ENCODE data around the gene NAB1.
"Not testable (repeated sequence)": the region's sequence is repeated elsewhere in the genome, so short reads cannot be mapped to it uniquely, and the experiment has no call there.

NAB1 gene, protein sequence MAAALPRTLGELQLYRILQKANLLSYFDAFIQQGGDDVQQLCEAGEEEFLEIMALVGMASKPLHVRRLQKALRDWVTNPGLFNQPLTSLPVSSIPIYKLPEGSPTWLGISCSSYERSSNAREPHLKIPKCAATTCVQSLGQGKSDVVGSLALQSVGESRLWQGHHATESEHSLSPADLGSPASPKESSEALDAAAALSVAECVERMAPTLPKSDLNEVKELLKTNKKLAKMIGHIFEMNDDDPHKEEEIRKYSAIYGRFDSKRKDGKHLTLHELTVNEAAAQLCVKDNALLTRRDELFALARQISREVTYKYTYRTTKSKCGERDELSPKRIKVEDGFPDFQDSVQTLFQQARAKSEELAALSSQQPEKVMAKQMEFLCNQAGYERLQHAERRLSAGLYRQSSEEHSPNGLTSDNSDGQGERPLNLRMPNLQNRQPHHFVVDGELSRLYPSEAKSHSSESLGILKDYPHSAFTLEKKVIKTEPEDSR

DNA sequence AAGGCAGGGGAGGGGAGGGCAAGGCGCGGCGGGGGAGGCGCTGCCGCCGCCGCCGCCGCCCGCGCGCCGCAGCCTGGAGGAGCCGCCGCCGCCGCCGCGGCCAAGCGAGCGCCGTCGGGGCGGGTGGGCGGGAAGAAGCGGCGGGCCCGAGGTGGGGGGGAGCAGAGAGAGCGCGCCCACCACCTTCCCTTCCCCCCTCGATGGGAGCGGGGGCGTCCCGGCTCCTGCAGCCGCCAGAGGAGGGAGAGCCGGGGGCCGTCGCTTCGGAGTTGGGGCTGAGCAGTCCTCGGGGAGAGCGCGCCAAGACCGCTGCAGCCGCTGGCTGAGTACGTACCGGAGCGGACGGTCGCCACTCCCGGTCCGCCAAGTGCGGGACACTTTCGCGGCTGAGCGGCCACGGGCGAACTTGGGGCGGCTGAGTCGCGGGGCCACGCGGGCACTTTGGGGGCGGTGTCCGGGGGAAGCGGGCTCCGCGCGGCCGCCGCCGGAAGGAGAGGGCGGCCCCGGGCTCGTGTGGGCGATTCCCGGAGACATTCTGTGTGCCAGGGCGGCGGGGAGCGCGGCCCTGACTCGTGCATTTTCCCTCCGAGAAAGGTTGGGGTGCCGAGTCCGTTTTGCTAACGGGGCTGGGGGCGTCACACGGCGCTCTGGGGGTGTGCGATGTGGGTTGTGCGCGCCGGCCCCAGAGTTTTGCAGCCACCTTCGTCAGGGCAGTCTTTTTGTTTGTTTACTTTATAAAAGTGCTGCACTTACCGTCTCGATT is at the start of gene NAB1:
NAB1 (plus strand) TSS at position 49 of the 763 bp plus-strand sequence. CDS start 10,094 bp downstream, outside the sequence.
- peak; percentile 25 for DNase-seq (ENCODE audit: low read depth, low spot score)

DNA sequence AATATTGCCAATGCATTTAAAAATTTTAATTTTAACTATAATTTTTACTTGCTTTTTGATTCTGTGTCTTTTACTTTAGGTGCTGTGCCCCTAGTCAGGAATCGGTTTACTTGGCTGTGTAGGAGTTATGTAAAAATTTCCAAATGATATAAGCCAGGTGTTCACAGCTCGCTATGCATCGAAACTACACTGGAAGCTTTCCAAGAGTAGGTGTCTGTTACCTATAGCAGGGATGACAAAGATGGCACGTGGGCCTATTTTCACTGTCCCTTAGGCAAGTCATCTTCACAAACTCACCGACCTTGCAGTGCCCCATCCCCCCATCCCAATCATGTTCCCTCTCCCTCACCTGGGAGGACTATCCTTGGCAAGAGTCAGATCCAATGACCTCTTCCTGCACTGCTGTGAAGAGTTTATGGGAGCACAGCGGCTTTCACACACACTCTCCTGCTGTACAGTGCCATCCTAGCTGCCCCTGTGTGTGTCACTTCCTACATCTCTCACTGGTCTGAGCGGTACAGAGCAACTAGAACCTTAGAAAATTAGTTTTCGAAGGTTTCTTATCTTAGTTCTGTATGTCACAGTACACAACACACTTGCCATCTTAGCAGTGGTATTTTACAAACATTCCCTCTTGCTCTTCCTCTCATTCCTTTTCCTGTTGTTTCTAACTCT is 49.2 kb upstream of the NAB1 start:
- DNase-seq (ENCODE audit: low read depth, low spot score) = no peak

- DNase-seq (ENCODE audit: low read depth, low spot score) = no peak
These were observed 48.4 kb upstream of the NAB1 start for GRCh38 chr2:190600293-190601103.

DNA sequence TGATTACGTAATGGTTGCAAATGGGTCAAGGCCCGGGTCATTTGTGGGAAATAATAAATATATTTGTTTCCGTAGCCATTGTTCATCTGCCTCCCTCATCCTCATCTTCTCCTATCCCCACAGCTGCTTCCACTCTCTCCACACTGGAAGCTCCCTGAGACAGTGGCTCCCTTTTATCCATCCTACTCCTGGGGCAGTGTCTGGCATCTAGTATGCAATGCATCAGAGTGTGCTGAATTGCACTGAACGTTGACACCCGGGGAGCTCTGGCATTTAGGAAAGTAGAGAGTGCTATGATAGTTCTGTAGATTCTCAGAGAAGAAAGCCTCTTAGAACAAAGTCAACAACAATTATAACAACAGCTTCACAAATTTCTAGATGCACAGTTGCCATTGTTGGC is 45.5 kb upstream of the NAB1 start:
- no peak for DNase-seq (ENCODE audit: low read depth, low spot score)

GRCh38 chr2:190607014-190607597 is 41.8 kb upstream of the NAB1 start:
- no peak for DNase-seq (ENCODE audit: low read depth, low spot score)

- DNase-seq (ENCODE audit: low read depth, low spot score) = no peak
These were observed 41.1 kb upstream of the NAB1 start for GRCh38 chr2:190607657-190608357.

DNA sequence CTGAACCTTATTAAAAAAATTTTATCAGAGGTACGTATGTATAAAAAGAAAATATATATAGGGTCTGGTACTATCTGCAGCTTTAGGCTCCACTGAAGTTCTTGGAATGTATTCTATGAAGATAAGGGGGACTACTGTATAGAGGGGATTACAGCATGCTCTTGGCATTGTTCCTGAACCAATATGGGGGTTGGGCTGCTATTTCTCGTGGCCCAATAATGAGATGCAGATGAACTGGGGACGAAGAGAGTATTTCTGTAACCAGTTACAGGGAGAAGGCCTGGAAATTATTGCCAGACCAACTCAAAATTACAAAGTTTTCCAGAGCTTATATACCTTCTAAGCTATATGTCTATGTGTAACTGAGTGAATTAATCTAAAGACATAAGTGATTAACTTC is 40.0 kb upstream of the NAB1 start:
- DNase-seq (ENCODE audit: low read depth, low spot score) = not testable (repeated sequence)

DNA sequence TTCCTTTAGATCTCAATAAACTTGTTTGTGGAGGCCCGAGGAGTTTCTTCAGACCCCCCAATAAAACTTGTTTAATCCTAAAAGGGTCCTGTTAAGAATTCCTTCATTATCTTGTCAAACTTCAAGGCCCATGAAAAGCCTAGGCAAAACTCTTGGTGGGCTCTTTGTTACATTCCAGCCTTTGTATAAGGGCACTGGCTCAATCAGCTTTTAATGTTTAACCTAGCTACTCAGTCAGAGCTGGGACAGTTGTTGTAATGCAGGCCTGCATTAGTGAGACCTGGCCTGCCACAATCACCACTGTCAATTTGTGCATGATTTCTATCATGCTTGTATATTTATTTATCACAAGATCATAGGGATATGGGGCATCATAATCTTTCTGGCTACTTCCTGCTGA is 39.5 kb upstream of the NAB1 start:
- not testable (repeated sequence) for DNase-seq (ENCODE audit: low read depth, low spot score)

DNA sequence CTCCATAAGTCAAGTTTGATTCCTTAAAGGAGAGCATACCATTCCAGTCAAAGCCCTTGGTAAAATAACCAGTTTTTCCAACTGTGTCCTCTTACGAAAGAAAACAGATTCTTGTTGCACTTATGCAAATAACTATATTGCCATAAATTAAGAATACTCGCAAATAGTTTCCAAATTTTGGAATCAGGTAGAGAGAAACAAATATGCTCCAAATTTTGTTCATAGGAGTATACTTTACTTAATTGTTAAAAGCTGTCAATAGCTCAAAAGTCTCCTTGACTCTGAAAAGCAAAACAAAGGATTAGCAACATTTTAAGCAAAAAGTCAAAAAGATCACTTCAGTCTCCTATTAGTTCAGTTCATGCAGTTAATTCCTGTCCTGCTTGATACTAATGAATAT is 38.4 kb upstream of the NAB1 start:
- not testable (repeated sequence) for DNase-seq (ENCODE audit: low read depth, low spot score)

- no peak for DNase-seq (ENCODE audit: low read depth, low spot score)
These were observed 33.2 kb upstream of the NAB1 start for GRCh38 chr2:190615555-190616200.

DNA sequence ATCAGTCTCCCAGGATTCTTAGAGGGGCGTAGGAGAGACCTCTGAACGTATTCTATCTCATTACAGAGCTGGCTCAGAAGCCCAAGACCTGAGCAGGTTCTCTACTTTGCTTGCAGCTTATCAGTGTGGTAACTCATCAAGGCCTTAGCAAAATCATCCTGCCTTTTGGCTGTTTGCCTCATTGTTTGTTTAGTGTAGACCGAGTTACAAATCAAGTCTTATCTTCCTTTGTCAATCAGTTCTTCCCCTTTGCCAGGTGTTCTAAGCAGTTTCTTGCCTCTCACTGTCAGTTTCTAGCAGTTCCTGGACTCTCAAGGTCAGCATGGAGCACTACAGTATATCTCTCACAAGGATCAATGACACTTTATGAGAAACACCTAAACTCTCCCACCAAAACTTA is 30.9 kb upstream of the NAB1 start:
- DNase-seq (ENCODE audit: low read depth, low spot score) = no peak

DNA sequence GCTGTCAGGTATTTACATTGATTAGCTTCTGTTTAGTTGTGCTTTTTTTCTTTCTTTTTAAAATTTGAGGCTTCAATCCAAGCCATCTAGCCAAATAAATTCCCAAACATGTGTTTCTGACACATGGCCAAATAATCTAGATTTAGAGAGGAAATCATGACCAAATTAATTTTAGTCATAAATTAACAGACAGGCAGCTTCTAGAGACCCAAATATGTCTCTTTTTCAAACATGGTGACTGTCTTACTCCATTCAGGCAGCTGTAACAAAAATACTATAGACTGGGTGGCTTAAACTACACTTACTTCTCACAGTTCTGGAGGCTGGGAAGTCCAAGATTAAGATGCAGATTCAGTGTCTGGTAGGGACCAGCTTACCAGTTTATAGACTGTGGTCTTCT is 23.2 kb upstream of the NAB1 start:
- DNase-seq (ENCODE audit: low read depth, low spot score) = no peak

DNA sequence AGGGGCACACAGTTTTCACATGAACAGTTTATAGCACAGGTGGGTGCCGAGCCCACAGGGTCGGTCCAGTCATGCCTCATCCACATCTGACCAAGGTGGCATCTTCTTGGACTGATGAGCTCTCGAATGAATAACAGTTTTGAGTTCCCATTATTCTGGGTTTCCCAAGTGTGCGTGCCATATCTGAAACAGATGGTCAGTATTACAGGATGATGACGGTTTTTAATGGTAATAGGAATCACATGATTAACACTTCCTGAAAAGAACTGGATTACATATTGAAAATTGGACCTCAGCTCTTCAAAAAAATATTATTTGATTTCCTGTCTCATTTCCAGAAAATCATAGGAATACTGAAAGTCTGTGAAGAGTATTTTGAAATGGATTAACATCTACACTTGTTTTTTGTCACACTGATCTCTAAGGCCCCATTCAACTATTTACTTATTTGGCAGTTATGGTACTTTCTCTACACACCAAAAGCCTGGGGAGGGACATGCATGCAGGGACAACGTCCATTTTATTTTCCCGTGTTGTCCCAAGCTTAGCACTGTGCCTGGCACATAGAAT is 22.2 kb upstream of the NAB1 start:
- no peak for DNase-seq (ENCODE audit: low read depth, low spot score)

- no peak for DNase-seq (ENCODE audit: low read depth, low spot score)
These were observed 21.2 kb upstream of the NAB1 start for GRCh38 chr2:190627448-190628412.

GRCh38 chr2:190628591-190629319 is 20.1 kb upstream of the NAB1 start:
- no peak for DNase-seq (ENCODE audit: low read depth, low spot score)

DNA sequence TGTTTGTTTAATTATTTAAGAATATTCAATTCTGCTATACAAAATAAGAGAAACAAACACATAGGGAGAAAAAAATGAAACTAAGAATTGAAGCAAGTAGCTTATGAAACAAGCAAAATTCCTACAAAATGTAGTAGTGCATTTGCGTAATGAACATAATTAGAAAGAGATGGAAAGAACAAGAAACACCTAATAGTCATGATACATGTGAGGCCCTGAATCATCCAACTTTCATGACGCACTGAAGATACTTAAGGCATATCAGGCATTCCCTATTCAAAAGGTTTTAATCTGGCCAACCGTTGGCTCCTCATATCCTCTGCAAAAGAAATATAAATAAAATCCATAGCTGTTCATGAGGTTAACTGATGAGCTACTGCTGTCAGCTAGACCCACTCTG is 14.5 kb upstream of the NAB1 start:
- no peak for DNase-seq (ENCODE audit: low read depth, low spot score)

- DNase-seq (ENCODE audit: low read depth, low spot score) = no peak
These were observed 13.1 kb upstream of the NAB1 start for GRCh38 chr2:190635781-190636180.

DNA sequence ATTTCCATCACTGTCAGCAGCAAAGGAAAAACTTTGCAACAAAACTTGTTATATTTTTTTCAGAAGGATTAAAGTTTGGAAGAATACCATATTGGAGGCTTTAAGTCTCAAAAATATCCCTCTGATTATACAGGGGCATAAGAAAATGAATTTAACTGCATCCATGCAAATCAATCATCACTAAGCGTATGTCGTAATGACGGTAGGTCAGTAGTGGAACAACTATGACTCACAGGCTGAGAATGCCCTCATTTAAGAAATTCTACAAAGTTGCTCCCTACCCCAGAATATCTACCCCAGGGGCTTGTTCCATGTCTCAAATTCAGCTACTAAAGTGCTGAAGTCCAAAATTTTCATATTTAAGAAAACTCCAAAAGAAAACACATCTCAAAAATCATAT is 12.5 kb upstream of the NAB1 start:
- no peak for DNase-seq (ENCODE audit: low read depth, low spot score)
